Measurements from ENCODE around the gene TBC1D14.

DNA sequence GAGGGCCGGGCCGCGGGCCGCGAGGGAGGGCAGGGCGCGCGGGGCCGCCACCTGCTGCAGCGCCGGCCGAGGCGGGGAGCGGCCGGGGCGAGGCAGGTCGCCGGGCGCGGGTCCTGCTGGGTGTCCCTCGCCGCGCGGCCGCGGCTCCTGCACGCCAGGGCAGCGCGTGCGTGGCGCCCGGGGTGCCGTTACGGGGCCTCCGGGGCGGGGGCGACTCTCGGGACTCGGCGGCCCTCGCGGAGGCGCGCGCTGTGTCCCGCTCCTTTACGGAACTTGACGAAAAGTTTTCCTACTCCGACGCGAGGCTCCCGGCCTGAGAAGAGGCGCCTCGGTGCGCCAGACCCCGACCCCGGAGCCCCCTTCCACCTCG is 329 bp downstream of the TBC1D14 start:
- TF ChIP-seq ZNF274 (IDR thresholded peaks at IDR 0.05; ENCODE audit: low read depth, low read length) (no peak), SUZ12 (IDR thresholded peaks at IDR 0.05; ENCODE audit: extremely low read depth, insufficient read depth, insufficient read length) (no peak)
